Endothelial cell of umbilical vein (primary cell): Measurements from ENCODE around the gene ANAPC5. TPM values are rescaled to one million over a fixed set of nuclear protein-coding genes. Genes with fewer than 3 reads are reported as not detected.

Source experiments
- BruUV-seq: library from RNA; stranded (reverse); fragments of 400-500 nt; replicated peaks from 2 replicates; lab custom pipeline; 2021; lab: Mats Ljungman, UMichigan
- CTCF ChIA-PET: fragments of 300-600, 350-600 bp; sonication (Branson Sonifier 250); formaldehyde crosslinking; loops from one replicate; lab custom pipeline; 2021; ENCODE audit warnings: antibody characterized with exemption, inconsistent platforms; lab: Charles Lee
- POLR2A ChIA-PET: fragments of 300-600, 350-600 bp; sonication (Branson Sonifier 250); formaldehyde crosslinking; loops from one replicate; lab custom pipeline; 2021; ENCODE audit warnings: antibody characterized with exemption, inconsistent platforms; lab: Charles Lee
- DNase-seq: peaks from one replicate; pipeline ENCODE4 v3.0.0-alpha.2; 2011; ENCODE audit warnings: low read depth, low spot score
- FAIRE-seq: peaks from 2 replicates; lab custom pipeline; 2011; peaks lifted over from hg19 to GRCh38; lab: Jason Lieb, UNC
- H2AFZ ChIP-seq: 2 replicates; pipeline ENCODE4 v1.6.0; 2012; ENCODE audit warnings: low read depth, low read length, control low read depth, inconsistent platforms
- H3K27ac ChIP-seq: 2 replicates; pipeline ENCODE4 v1.5.1; 2011; ENCODE audit warnings: low read depth, mild to moderate bottlenecking, control low read depth, low read length, moderate library complexity; ENCODE audit not compliant: insufficient read depth
- H3K27me3 ChIP-seq, 2 experiments: 2 replicates each; pipeline versions ENCODE4 v1.6.0 to v1.6.1; 2011; ENCODE audit warnings: low read length in 2 of 2, mixed read lengths in 1 of 2; ENCODE audit not compliant: control insufficient read depth in 2 of 2, insufficient read depth in 2 of 2
- H3K36me3 ChIP-seq, 2 experiments: 2 replicates in 1 of 2; 3 replicates in 1 of 2; pipeline ENCODE4 v1.5.1; 2011; ENCODE audit warnings: low read length in 2 of 2, mild to moderate bottlenecking in 1 of 2, moderate library complexity in 1 of 2; ENCODE audit not compliant: control insufficient read depth in 2 of 2, insufficient read depth in 2 of 2; ENCODE audit errors: extremely low read depth in 1 of 2
- H3K4me1 ChIP-seq: 3 replicates; pipeline ENCODE4 v1.5.1; 2011; ENCODE audit warnings: mild to moderate bottlenecking, low read length; ENCODE audit not compliant: control insufficient read depth, insufficient read depth; ENCODE audit errors: extremely low read depth
- H3K4me2 ChIP-seq: 2 replicates; pipeline ENCODE4 v1.6.1; 2011; ENCODE audit warnings: low read length, control low read depth, mixed read lengths; ENCODE audit not compliant: insufficient read depth
- H3K4me3 ChIP-seq, 3 experiments: fragments of 200-600 bp in 1 of 3; sonication (generic), shearing (Covaris generic) in 1 of 3; replicated peaks in 1 of 3; 2 replicates each; pipeline ENCODE4 v1.5.1; 2011 to 2016; ENCODE audit warnings: control low read depth in 3 of 3, low read length in 3 of 3, mild to moderate bottlenecking in 2 of 3, inconsistent platforms in 1 of 3, low read depth in 1 of 3, moderate library complexity in 1 of 3; ENCODE audit not compliant: insufficient read depth in 1 of 3
- H3K79me2 ChIP-seq: 2 replicates; pipeline ENCODE4 v1.6.0; 2012; ENCODE audit warnings: low read length, inconsistent platforms; ENCODE audit not compliant: control insufficient read depth, insufficient read depth
- H3K9ac ChIP-seq: replicated peaks from 2 replicates; pipeline ENCODE3; 2011; ENCODE audit warnings: low read length, control low read depth; ENCODE audit not compliant: insufficient read depth; ENCODE audit errors: extremely low read depth
- H3K9me1 ChIP-seq: replicated peaks from 3 replicates; pipeline ENCODE4 v1.6.0; 2011; ENCODE audit warnings: mild to moderate bottlenecking, low read length; ENCODE audit not compliant: control insufficient read depth, insufficient read depth; ENCODE audit errors: extremely low read depth
- H3K9me3 ChIP-seq: replicated peaks from 2 replicates; pipeline ENCODE4 v1.5.1; 2012; ENCODE audit warnings: low read length, inconsistent platforms; ENCODE audit not compliant: control insufficient read depth, insufficient read depth
- H4K20me1 ChIP-seq: replicated peaks from 2 replicates; pipeline ENCODE3; 2011; ENCODE audit warnings: mild to moderate bottlenecking, low read length; ENCODE audit not compliant: control insufficient read depth, insufficient read depth; ENCODE audit errors: extremely low read depth
- CTCF ChIP-seq, 2 donors: IDR thresholded peaks; 1 replicate in 1 of 2; 2 replicates in 1 of 2; pipeline ENCODE4 v1.5.1; 2011; ENCODE audit warnings: low read length in 2 of 2, mild to moderate bottlenecking in 2 of 2, moderate library complexity in 2 of 2, control low read depth in 1 of 2, inconsistent platforms in 1 of 2, low read depth in 1 of 2; ENCODE audit not compliant: insufficient read depth in 1 of 2; ENCODE audit errors: extremely low read depth in 1 of 2
- EZH2 ChIP-seq: IDR thresholded peaks from 2 replicates; pipeline ENCODE4 v1.6.1; 2012; ENCODE audit warnings: borderline replicate concordance, low read depth, mild to moderate bottlenecking, moderate library complexity, low read length, inconsistent platforms; ENCODE audit not compliant: severe bottlenecking
- FOS ChIP-seq: IDR thresholded peaks from 2 replicates; pipeline ENCODE4 v1.6.1; 2011; ENCODE audit warnings: mild to moderate bottlenecking, low read length, moderate library complexity, borderline replicate concordance; ENCODE audit not compliant: insufficient read depth
- GATA2 ChIP-seq: IDR thresholded peaks from 2 replicates; pipeline ENCODE4 v1.7.0; 2011; ENCODE audit warnings: low read depth, mild to moderate bottlenecking, moderate library complexity, mixed read lengths, low read length; ENCODE audit not compliant: insufficient read length, insufficient read depth
- JUN ChIP-seq: IDR thresholded peaks from 2 replicates; pipeline ENCODE4 v1.6.1; 2011; ENCODE audit warnings: borderline replicate concordance, low read depth; ENCODE audit not compliant: insufficient read length, insufficient read depth
- MAX ChIP-seq: IDR thresholded peaks from 2 replicates; pipeline ENCODE4 v1.6.1; 2011; ENCODE audit not compliant: insufficient read depth, insufficient read length
- MYC ChIP-seq: IDR thresholded peaks from one replicate; pipeline ENCODE4 v1.6.1; 2011; ENCODE audit warnings: mild to moderate bottlenecking, low read depth, low read length
- POLR2A ChIP-seq: IDR thresholded peaks from 2 replicates; pipeline ENCODE4 v1.6.1; 2012; ENCODE audit warnings: low read depth, mild to moderate bottlenecking, control low read depth, low read length
- POLR2AphosphoS5 ChIP-seq: IDR thresholded peaks from 2 replicates; pipeline ENCODE4 v1.6.1; 2012; ENCODE audit warnings: low read depth, mild to moderate bottlenecking, control low read depth, low read length, moderate library complexity; ENCODE audit not compliant: insufficient read depth
- dilution Hi-C: fragments of 300-500 bp; cut with MboI; formaldehyde crosslinking; loops from one replicate; pipeline ENCODE4 v1.15.0; 2019; ENCODE audit warnings: low sequenced_read_pairs; ENCODE audit not compliant: extremely low pct_ligation_motif_present
- intact Hi-C: fragments of 100-400 bp; cut with micrococcal nuclease; formaldehyde crosslinking; loops from one replicate; pipeline ENCODE4 v1.10.0; 2022
- polyA plus RNA-seq, 4 experiments: library from polyadenylated mRNA; depleted of rRNA in 3 of 4; stranded (reverse) in 3 of 4; unstranded in 1 of 4; fragments of >200 nt; gene quantifications; 2 replicates each; pipeline versions ENCODE4 v1.2.1 to v1.2.3, GENCODE V29; 2011 to 2012; ENCODE audit warnings: missing spikeins in 1 of 4
- total RNA-seq: library from RNA; stranded (reverse); gene quantifications from 2 replicates; pipeline ENCODE4 v1.2.3, GENCODE V29; 2021

ANAPC5 gene
- total and polyA plus RNA-seq, 2 donors (not counting 3 experiments of a cell fraction or from before 2014, with no cell fraction given), result 133 to 168 TPM

- TF ChIP-seq EZH2 (no peak), JUN (no peak), POLR2AphosphoS5 (no peak), FOS (no peak), POLR2A (no peak), MYC (no peak), MAX (no peak), GATA2 (no peak), CTCF (IDR thresholded peaks at IDR 0.05; ENCODE audit: extremely low read depth in 1 of 2, insufficient read depth in 1 of 2, low read depth in 1 of 2, low read length in 2 of 2) (no peak)
- H3K4me1 ChIP-seq, result peaks cover 16% of the 10 kb centered on the region
- dilution Hi-C loops (no loop called here), intact Hi-C loops (no loop called here)
- FAIRE-seq (no peak), DNase-seq (no peak)
- H3K9ac ChIP-seq, result no peak overlapping the region
- CTCF ChIA-PET, result interaction anchor here (0.9 to 1.6 kb wide), 2 partner anchors 10 to 106 kb away, joined by 3 to 5 read pairs; partner anchors contain the start of gene RNF34
- H3K4me3 ChIP-seq, result no peak overlapping the region
- POLR2A ChIA-PET, result no interaction called here
- H3K9me3 ChIP-seq, result no peaks in the 10 kb centered on the region
- H3K36me3 ChIP-seq, result no peaks in the 10 kb centered on the region
- no peak overlapping the region for H3K27ac ChIP-seq
- peaks cover 44% of the 10 kb centered on the region for H3K79me2 ChIP-seq
- H3K9me1 ChIP-seq, result no peaks in the 10 kb centered on the region
- H3K27me3 ChIP-seq, result no peaks in the 10 kb centered on the region
- no peak overlapping the region for H2AFZ ChIP-seq
- no peaks in the 10 kb centered on the region for H4K20me1 ChIP-seq
- no peak overlapping the region for H3K4me2 ChIP-seq
- BruUV-seq, result no TSS peak
These were observed 57.9 kb downstream of the ANAPC5 start for GRCh38 chr12:121294151-121294889.
